ENCODE data around the gene ZFHX3. TPM values are rescaled to one million over a fixed set of nuclear protein-coding genes. Genes with fewer than 3 reads are reported as not detected.
"Not testable (repeated sequence)": the region's sequence is repeated elsewhere in the genome, so short reads cannot be mapped to it uniquely, and the experiment has no call there.

The ZFHX3 gene
- total and polyA plus RNA-seq, 4 donors: 2.6 to 32.7 (median 14.7) TPM

- no peaks in the 10 kb centered on the region for H3K27me3 ChIP-seq (ENCODE audit: control insufficient read depth in 3 of 3, insufficient read depth in 3 of 3, low read length in 2 of 3)
- H3K9me3 ChIP-seq (ENCODE audit: control insufficient read depth in 4 of 4, insufficient read depth in 3 of 4, low read length in 3 of 4): no peaks in the 10 kb centered on the region
- H3K9ac ChIP-seq (ENCODE audit: insufficient read depth in 1 of 2, low read length in 2 of 2): no peak overlapping the region
- no peaks in the 10 kb centered on the region for H3K36me3 ChIP-seq (ENCODE audit: control insufficient read depth in 4 of 4, insufficient read depth in 4 of 4, low read length in 4 of 4)
- DNase-seq (no peak), ATAC-seq (ENCODE audit: insufficient read depth, low FRiP score) (no peak)
- no peak for TF ChIP-seq CTCF (IDR thresholded peaks at IDR 0.05; ENCODE audit: control extremely low read depth, extremely low read depth)
- peaks cover 3 to 28% (median 15%) of the 10 kb centered on the region in 5 donors for H3K4me1 ChIP-seq (ENCODE audit: control insufficient read depth in 5 of 5, insufficient read depth in 5 of 5, low read length in 5 of 5)
- no peak overlapping the region for H3K4me3 ChIP-seq
- 81 to 90% methylated on average over 5 of the region's 5 CpGs for WGBS, 2 donors
- no peak overlapping the region for H3K27ac ChIP-seq (ENCODE audit: low read depth in 1 of 2, low read length in 1 of 2)
Measured at GRCh38 chr16:73012341-73012740, 35.6 kb downstream of the ZFHX3 start.

- H3K9me3 ChIP-seq (ENCODE audit: control insufficient read depth in 4 of 4, insufficient read depth in 3 of 4, low read length in 3 of 4): no peaks in the 10 kb centered on the region
- DNase-seq: no peak
- H3K36me3 ChIP-seq (ENCODE audit: control insufficient read depth in 4 of 4, insufficient read depth in 4 of 4, low read length in 4 of 4): no peaks in the 10 kb centered on the region
- H3K27me3 ChIP-seq (ENCODE audit: control insufficient read depth in 3 of 3, insufficient read depth in 3 of 3, low read length in 2 of 3): no peaks in the 10 kb centered on the region
- no peak overlapping the region for H3K27ac ChIP-seq (ENCODE audit: low read depth in 1 of 2, low read length in 1 of 2)
- H3K4me3 ChIP-seq: no peak overlapping the region
- no peak overlapping the region for H3K9ac ChIP-seq (ENCODE audit: insufficient read depth in 1 of 2, low read length in 2 of 2)
- 61 to 71% methylated on average over 4 of the region's 4 CpGs for WGBS, 2 donors
- ATAC-seq (ENCODE audit: insufficient read depth, low FRiP score): no peak
- peaks cover 3 to 28% (median 11%) of the 10 kb centered on the region in 5 donors for H3K4me1 ChIP-seq (ENCODE audit: control insufficient read depth in 5 of 5, insufficient read depth in 5 of 5, low read length in 5 of 5)
- no peak for TF ChIP-seq CTCF (IDR thresholded peaks at IDR 0.05; ENCODE audit: control extremely low read depth, extremely low read depth)
Measured at GRCh38 chr16:73011926-73012325, 36.0 kb downstream of the ZFHX3 start.

- Histone ChIP-seq H3K4me1 (ENCODE audit: control insufficient read depth in 5 of 5, insufficient read depth in 5 of 5, low read length in 5 of 5) (peaks cover 0 to 22% (median 6%) of the 10 kb centered on the region in 5 donors), H3K36me3 (ENCODE audit: control insufficient read depth in 4 of 4, insufficient read depth in 4 of 4, low read length in 4 of 4) (no peaks in the 10 kb centered on the region), H3K9me3 (ENCODE audit: control insufficient read depth in 4 of 4, insufficient read depth in 3 of 4, low read length in 3 of 4) (no peaks in the 10 kb centered on the region), H3K9ac (ENCODE audit: insufficient read depth in 1 of 2, low read length in 2 of 2) (no peak overlapping the region), H3K27ac (ENCODE audit: low read depth in 1 of 2, low read length in 1 of 2) (peak overlapping the region in 1 of 2 donors; percentile 43), H3K4me3 (no peak overlapping the region), H3K27me3 (ENCODE audit: control insufficient read depth in 3 of 3, insufficient read depth in 3 of 3, low read length in 2 of 3) (no peaks in the 10 kb centered on the region)
- no peak for TF ChIP-seq CTCF (IDR thresholded peaks at IDR 0.05; ENCODE audit: control extremely low read depth, extremely low read depth)
- WGBS, 2 donors: 32 to 48% methylated on average over 12 of the region's 12 CpGs
- no peak for ATAC-seq (ENCODE audit: insufficient read depth, low FRiP score)
- no peak for DNase-seq
Measured at GRCh38 chr16:73010150-73010676, 37.7 kb downstream of the ZFHX3 start.

- not testable (repeated sequence) for DNase-seq; H3K4me3 ChIP-seq; H3K9ac ChIP-seq (ENCODE audit: insufficient read depth in 1 of 2, low read length in 2 of 2); H3K9me3 ChIP-seq (ENCODE audit: control insufficient read depth in 4 of 4, insufficient read depth in 3 of 4, low read length in 3 of 4); H3K27me3 ChIP-seq (ENCODE audit: control insufficient read depth in 3 of 3, insufficient read depth in 3 of 3, low read length in 2 of 3); H3K36me3 ChIP-seq (ENCODE audit: control insufficient read depth in 4 of 4, insufficient read depth in 4 of 4, low read length in 4 of 4); ATAC-seq (ENCODE audit: insufficient read depth, low FRiP score)
- WGBS, 2 donors: 85 to 86% methylated on average over 11 of the region's 11 CpGs
- Histone ChIP-seq H3K4me1 (ENCODE audit: control insufficient read depth in 5 of 5, insufficient read depth in 5 of 5, low read length in 5 of 5) (peaks cover 0 to 22% (median 6%) of the 10 kb centered on the region in 5 donors), H3K27ac (ENCODE audit: low read depth in 1 of 2, low read length in 1 of 2) (peak overlapping the region in 1 of 2 donors; percentile 43)
Measured at GRCh38 chr16:73009710-73010109, 38.2 kb downstream of the ZFHX3 start.
